OCI-LY3 (cell line): Measurements from ENCODE around the gene KIAA0930.

Experiments
- EZH2phosphoT487 ChIP-seq: fragments of 200-600 bp; shearing (Covaris generic); IDR thresholded peaks from 2 replicates; pipeline ENCODE4 v1.6.1; 2018; ENCODE audit warnings: antibody characterized with exemption, mixed run types, low read depth
- TF ChIP-seq, protein P1 (sequence below): fragments of 200-600, 300-600 bp; sonication (generic); IDR thresholded peaks from 2 replicates; pipeline ENCODE4 v1.5.1; 2014; ENCODE audit warnings: antibody characterized with exemption, low read length, low read depth

DNA sequence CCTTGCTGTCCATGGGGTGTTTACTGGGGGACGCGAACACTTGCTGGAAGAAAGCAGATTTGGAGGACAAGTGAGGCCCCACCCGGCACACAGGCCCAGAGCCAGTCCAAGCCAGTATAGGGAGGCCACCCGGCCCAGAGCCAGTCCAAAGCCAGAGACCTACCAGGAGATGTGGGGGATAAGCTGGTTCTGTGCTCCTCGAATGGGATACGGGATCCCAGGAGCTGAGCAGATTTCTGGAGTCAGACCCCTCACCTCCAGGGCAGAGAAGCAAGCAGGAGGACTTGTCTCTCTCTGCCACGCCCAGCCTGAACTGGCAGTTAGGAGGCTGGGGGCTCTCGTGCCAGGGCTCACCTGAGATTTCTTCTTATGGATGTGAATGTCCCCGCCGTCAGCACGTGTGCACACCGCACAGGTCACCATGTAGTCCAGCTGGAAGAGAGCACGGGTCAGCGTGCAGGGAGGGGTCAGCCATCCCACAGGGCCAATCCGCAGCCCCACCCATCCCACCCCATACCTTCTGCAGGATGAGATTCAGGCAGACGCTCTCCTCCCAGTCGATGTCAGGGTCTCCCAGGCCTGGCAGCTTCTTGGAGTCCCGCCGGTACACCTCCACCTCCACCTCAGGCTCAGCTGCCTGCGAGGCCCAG, 35.3 kb downstream of the KIAA0930 start:
- TF ChIP-seq, protein P1, sequence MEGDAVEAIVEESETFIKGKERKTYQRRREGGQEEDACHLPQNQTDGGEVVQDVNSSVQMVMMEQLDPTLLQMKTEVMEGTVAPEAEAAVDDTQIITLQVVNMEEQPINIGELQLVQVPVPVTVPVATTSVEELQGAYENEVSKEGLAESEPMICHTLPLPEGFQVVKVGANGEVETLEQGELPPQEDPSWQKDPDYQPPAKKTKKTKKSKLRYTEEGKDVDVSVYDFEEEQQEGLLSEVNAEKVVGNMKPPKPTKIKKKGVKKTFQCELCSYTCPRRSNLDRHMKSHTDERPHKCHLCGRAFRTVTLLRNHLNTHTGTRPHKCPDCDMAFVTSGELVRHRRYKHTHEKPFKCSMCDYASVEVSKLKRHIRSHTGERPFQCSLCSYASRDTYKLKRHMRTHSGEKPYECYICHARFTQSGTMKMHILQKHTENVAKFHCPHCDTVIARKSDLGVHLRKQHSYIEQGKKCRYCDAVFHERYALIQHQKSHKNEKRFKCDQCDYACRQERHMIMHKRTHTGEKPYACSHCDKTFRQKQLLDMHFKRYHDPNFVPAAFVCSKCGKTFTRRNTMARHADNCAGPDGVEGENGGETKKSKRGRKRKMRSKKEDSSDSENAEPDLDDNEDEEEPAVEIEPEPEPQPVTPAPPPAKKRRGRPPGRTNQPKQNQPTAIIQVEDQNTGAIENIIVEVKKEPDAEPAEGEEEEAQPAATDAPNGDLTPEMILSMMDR: no peak
- no peak for TF ChIP-seq EZH2phosphoT487
